HS-5 (cell line): ENCODE measurements around the gene ARMH4.

ENCODE experiments used
- DNase-seq: peaks from one replicate; pipeline ENCODE4 v3.0.0-alpha.2; 2012; ENCODE audit warnings: low read depth

The ARMH4 gene

DNA sequence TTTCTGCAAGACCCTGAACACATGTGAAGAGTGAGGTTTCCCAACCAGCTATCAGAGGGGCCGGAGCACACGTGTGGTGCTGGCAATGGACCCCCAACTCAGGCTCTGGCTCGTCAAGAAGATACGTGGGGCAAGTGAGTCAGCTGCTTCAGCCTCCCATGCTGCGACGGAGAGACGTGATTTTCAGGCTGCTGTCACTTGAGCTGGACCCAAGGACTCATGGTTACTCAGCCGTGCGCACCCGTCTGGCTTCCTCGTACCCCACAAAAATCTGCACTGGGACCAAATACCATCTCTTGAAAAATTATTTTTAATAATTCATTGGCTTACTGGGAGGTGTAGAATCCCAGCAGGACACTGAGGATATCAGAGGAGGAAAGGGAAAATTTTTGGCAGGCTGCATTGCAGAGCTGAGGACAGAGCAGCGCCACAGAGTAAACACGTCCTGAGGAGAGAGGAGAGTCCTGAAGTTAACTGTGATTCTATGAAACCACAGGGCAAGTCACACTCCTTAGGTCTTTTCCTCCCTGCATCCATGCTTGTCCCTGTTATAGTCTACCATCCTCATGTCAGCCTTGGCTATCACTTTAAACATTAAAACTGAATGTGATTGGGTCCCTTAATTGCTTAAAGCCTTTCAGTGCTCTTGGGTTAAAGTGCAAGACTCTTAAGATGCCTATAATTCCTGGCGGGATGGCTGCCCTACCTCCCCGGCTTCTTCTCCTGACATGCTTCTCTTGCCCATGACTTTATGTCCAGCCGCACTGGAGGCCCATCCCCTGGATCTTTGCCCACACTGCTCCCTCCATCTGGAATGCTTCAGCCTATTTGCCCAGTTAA lies 190.8 kb downstream of the ARMH4 start:
- no peak for DNase-seq

DNA sequence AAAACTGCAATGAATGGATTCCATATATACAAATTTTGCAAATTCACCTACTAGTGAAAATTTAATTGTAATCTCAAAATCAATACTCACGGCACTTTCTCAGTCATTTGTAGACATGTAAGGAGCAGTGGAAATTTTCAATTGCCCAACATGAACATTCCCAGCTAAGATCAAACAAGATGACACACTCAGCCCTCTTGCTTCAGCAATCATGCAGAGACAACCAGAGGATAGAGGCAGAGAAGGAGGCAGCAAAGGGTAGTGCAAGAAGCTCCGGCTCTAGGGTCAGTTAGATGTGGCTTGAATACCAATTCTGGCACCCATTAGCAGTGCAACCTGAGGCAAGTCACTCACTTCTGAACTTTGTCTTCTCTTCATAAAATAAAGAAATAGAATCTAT lies 194.6 kb downstream of the ARMH4 start:
- DNase-seq, result no peak
